Panc1 (cell line): Measurements from ENCODE around the gene PRR15. TPM values are rescaled to one million over a fixed set of nuclear protein-coding genes. Genes with fewer than 3 reads are reported as not detected.

ENCODE experiments used
- ATAC-seq: fragments of 200-7000 bp; cut with Tn5 transposase; 2 replicates; pipeline ENCODE4 v1.9.1; 2020; ENCODE audit warnings: mild to moderate bottlenecking, moderate library complexity
- BruUV-seq: library from RNA; stranded (reverse); fragments of 400-500 nt; replicated peaks from 2 replicates; lab custom pipeline; 2021; lab: Mats Ljungman, UMichigan
- CTCF ChIA-PET: fragments of 300-600 bp; sonication (Branson Sonifier 250); formaldehyde crosslinking; loops from one replicate; lab custom pipeline; 2022; ENCODE audit warnings: antibody characterized with exemption; lab: Charles Lee
- POLR2A ChIA-PET: fragments of 300-600 bp; sonication (Branson Sonifier 250); formaldehyde crosslinking; loops from one replicate; lab custom pipeline; 2022; ENCODE audit warnings: antibody characterized with exemption; lab: Charles Lee
- DNase-seq: peaks from one replicate; pipeline ENCODE4 v3.0.0-alpha.2; 2010; ENCODE audit warnings: low read depth, low spot score
- H3K27ac ChIP-seq: 2 replicates; pipeline ENCODE4 v1.5.1; 2011; ENCODE audit warnings: mild to moderate bottlenecking, low read length, inconsistent platforms
- H3K27me3 ChIP-seq: fragments of 200-500 bp; sonication (Bioruptor generic); 2 replicates; pipeline ENCODE4 v1.6.0; 2014; ENCODE audit warnings: low read length, inconsistent platforms; ENCODE audit not compliant: control insufficient read depth, insufficient read depth
- H3K36me3 ChIP-seq: fragments of 200-500 bp; sonication (Bioruptor generic); 2 replicates; pipeline ENCODE4 v1.5.1; 2014; ENCODE audit warnings: inconsistent platforms, mild to moderate bottlenecking, low read length, moderate library complexity; ENCODE audit not compliant: control insufficient read depth, insufficient read depth
- H3K4me1 ChIP-seq: 2 replicates; pipeline ENCODE4 v1.5.1; 2011; ENCODE audit warnings: inconsistent platforms, mild to moderate bottlenecking, low read length, moderate library complexity; ENCODE audit not compliant: control insufficient read depth, insufficient read depth
- H3K4me3 ChIP-seq, 2 experiments: 2 replicates each; pipeline ENCODE4 v1.5.1; 2011 to 2012; ENCODE audit warnings: low read depth in 2 of 2, low read length in 2 of 2, mild to moderate bottlenecking in 2 of 2, inconsistent platforms in 1 of 2, moderate library complexity in 1 of 2
- H3K9me3 ChIP-seq: fragments of 200-500 bp; sonication (Bioruptor generic); 2 replicates; pipeline ENCODE4 v1.5.1; 2014; ENCODE audit warnings: low read depth, mild to moderate bottlenecking, inconsistent platforms, low read length, moderate library complexity; ENCODE audit not compliant: control insufficient read depth, insufficient read depth
- POLR2AphosphoS5 ChIP-seq: IDR thresholded peaks from 2 replicates; pipeline ENCODE4 v1.6.1; 2012; ENCODE audit warnings: mild to moderate bottlenecking, low read depth, low read length, moderate library complexity
- SIN3A ChIP-seq: IDR thresholded peaks from 2 replicates; pipeline ENCODE4 v1.6.1; 2012; ENCODE audit warnings: low read depth, mild to moderate bottlenecking, low read length, moderate library complexity, borderline replicate concordance; ENCODE audit not compliant: insufficient read depth
- TCF7L2 ChIP-seq: IDR thresholded peaks from 2 replicates; pipeline ENCODE4 v1.6.1; 2011; ENCODE audit warnings: mild to moderate bottlenecking, low read depth, low read length, inconsistent platforms
- in situ Hi-C: cut with HindIII; loops from 2 replicates; pipeline ENCODE4 v1.10.0; 2016; ENCODE audit warnings: low sequenced_read_pairs, low pct_unique_long_range_greater_than_20kb
- intact Hi-C: fragments of 100-400 bp; cut with micrococcal nuclease; formaldehyde crosslinking; loops from one replicate; pipeline ENCODE4 v1.10.0; 2022; ENCODE audit not compliant: unreplicated experiment
- total RNA-seq: library from RNA; stranded (reverse); gene quantifications from one replicate; pipeline ENCODE4 v1.2.1, GENCODE V29; 2021; ENCODE audit not compliant: unreplicated experiment
- TF ChIP-seq, protein P1 (sequence below), 2 experiments: IDR thresholded peaks; 2 replicates each; pipeline ENCODE4 v1.6.1; 2011 to 2012; ENCODE audit warnings: low read depth in 2 of 2, control low read depth in 1 of 2, low read length in 1 of 2, mild to moderate bottlenecking in 1 of 2, moderate library complexity in 1 of 2; ENCODE audit not compliant: insufficient read depth in 1 of 2
- TF ChIP-seq, protein P2 (sequence below): fragments of 450-650 bp; IDR thresholded peaks from 2 replicates; pipeline ENCODE4 v1.5.1; 2017; ENCODE audit warnings: mild to moderate bottlenecking

The PRR15 gene
- total RNA-seq, 1 experiment from 2014 or later, result 0.23 TPM

DNA sequence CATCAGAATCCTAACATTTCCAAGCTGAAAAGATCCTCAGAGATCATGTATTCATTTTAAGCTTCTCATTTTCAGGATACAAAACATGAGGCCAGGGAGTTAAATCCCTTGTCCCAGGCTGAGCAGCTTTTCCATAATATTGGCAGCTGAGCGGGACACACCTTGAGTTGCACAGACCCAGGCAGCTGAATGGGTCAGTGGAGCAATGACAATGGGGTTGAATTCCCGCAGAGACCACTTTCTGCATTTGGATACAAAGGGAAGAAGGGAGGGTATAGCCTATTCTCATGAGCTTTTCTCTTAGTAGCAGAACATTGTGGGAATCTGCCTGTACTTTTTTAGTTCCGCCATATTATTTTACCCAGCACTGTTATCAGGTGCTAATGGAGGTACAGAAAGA lies 49.5 kb downstream of the PRR15 start:
- BruUV-seq, result no TSS peak
- ChIA-PET CTCF (no interaction called here), POLR2A (no interaction called here)
- no peak for ATAC-seq
- peaks cover 3% of the 10 kb centered on the region; the same call in 1 of the 2 replicates for H3K9me3 ChIP-seq
- no peaks in the 10 kb centered on the region for H3K36me3 ChIP-seq
- H3K27ac ChIP-seq, result no peak overlapping the region
- no peaks in the 10 kb centered on the region for H3K27me3 ChIP-seq
- no peak overlapping the region for H3K4me3 ChIP-seq
- no peak for DNase-seq
- intact Hi-C loops (no loop called here), in situ Hi-C loops (no loop called here)
- no peaks in the 10 kb centered on the region for H3K4me1 ChIP-seq
- no peak for TF ChIP-seq SIN3A
- TF ChIP-seq POLR2AphosphoS5, result no peak
- TF ChIP-seq, protein P1, sequence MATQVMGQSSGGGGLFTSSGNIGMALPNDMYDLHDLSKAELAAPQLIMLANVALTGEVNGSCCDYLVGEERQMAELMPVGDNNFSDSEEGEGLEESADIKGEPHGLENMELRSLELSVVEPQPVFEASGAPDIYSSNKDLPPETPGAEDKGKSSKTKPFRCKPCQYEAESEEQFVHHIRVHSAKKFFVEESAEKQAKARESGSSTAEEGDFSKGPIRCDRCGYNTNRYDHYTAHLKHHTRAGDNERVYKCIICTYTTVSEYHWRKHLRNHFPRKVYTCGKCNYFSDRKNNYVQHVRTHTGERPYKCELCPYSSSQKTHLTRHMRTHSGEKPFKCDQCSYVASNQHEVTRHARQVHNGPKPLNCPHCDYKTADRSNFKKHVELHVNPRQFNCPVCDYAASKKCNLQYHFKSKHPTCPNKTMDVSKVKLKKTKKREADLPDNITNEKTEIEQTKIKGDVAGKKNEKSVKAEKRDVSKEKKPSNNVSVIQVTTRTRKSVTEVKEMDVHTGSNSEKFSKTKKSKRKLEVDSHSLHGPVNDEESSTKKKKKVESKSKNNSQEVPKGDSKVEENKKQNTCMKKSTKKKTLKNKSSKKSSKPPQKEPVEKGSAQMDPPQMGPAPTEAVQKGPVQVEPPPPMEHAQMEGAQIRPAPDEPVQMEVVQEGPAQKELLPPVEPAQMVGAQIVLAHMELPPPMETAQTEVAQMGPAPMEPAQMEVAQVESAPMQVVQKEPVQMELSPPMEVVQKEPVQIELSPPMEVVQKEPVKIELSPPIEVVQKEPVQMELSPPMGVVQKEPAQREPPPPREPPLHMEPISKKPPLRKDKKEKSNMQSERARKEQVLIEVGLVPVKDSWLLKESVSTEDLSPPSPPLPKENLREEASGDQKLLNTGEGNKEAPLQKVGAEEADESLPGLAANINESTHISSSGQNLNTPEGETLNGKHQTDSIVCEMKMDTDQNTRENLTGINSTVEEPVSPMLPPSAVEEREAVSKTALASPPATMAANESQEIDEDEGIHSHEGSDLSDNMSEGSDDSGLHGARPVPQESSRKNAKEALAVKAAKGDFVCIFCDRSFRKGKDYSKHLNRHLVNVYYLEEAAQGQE (IDR thresholded peaks at IDR 0.05; ENCODE audit: insufficient read depth in 1 of 2, low read depth in 2 of 2, low read length in 1 of 2), result no peak
- TF ChIP-seq TCF7L2, result no peak
- TF ChIP-seq, protein P2, sequence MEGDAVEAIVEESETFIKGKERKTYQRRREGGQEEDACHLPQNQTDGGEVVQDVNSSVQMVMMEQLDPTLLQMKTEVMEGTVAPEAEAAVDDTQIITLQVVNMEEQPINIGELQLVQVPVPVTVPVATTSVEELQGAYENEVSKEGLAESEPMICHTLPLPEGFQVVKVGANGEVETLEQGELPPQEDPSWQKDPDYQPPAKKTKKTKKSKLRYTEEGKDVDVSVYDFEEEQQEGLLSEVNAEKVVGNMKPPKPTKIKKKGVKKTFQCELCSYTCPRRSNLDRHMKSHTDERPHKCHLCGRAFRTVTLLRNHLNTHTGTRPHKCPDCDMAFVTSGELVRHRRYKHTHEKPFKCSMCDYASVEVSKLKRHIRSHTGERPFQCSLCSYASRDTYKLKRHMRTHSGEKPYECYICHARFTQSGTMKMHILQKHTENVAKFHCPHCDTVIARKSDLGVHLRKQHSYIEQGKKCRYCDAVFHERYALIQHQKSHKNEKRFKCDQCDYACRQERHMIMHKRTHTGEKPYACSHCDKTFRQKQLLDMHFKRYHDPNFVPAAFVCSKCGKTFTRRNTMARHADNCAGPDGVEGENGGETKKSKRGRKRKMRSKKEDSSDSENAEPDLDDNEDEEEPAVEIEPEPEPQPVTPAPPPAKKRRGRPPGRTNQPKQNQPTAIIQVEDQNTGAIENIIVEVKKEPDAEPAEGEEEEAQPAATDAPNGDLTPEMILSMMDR, result no peak

DNA sequence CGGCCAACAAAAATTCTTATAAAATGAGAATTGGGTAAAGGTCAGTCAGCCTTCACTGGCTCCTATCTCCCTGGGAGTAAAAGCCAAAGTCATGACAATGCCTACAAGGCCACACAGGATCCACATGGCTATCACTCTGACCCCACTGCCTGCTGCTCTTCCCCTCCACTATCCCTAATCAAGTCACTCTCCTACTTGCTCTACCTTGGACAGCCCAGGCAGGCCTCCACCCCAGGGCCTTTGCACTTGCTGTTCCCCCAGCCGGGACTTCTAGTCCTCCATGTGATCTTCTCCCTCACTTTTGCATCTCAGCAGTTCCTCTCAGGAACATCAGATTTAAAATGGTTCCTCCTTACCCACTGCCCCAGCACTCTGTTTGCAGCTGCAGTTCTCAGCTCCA lies 50.6 kb downstream of the PRR15 start:
- no TSS peak for BruUV-seq
- TF ChIP-seq, protein P2, result no peak
- no peak for TF ChIP-seq SIN3A
- TF ChIP-seq TCF7L2, result no peak
- TF ChIP-seq, protein P1 (IDR thresholded peaks at IDR 0.05; ENCODE audit: insufficient read depth in 1 of 2, low read depth in 2 of 2, low read length in 1 of 2), result no peak
- TF ChIP-seq POLR2AphosphoS5, result no peak
- in situ Hi-C loops, result no loop called here
- Histone ChIP-seq H3K27ac (no peak overlapping the region), H3K4me1 (no peaks in the 10 kb centered on the region), H3K4me3 (no peak overlapping the region), H3K36me3 (no peaks in the 10 kb centered on the region), H3K9me3 (peaks cover 3% of the 10 kb centered on the region; the same call in 1 of the 2 replicates), H3K27me3 (no peaks in the 10 kb centered on the region)
- DNase-seq (no peak), ATAC-seq (no peak)
- intact Hi-C loops, result no loop called here
- ChIA-PET POLR2A (no interaction called here), CTCF (no interaction called here)
